ENCODE measurements around the gene ATG3.
"Not testable (repeated sequence)": the region's sequence is repeated elsewhere in the genome, so short reads cannot be mapped to it uniquely, and the experiment has no call there.

Gene ATG3

DNA sequence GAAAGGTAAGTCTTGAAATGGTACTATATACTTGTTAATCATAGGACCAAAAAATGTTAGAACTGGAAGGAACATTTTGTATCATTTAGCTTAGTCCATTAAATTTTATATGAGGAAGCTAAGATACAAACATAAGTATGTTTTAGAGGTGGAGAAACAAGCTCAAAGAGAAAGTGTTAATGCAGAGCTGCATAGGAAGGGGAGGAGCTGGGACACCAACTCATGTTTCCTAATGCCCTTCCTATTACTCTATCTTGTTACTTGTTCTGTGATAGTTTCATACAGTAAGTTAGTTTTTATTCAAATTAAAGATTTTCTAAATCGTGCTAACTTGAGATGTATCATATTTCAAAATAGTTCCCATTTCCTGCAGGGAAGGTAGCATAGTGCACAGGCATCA is 7.5 kb upstream of the ATG3 start:
- DNase-seq (ENCODE audit: low read depth, low spot score) = no peak
- H3K4me3 ChIP-seq (ENCODE audit: low read depth, low read length) = no peak overlapping the region
- CTCF ChIA-PET = interaction anchor here (2.9 to 3.3 kb wide), 2 partner anchors 9 to 13 kb away, joined by 14 to 17 read pairs; no protein-coding TSS in a partner anchor
- no peak for TF ChIP-seq CTCF (IDR thresholded peaks at IDR 0.05; ENCODE audit: insufficient read depth, low read length, missing control alignments)
- POLR2A ChIA-PET = no interaction called here

DNA sequence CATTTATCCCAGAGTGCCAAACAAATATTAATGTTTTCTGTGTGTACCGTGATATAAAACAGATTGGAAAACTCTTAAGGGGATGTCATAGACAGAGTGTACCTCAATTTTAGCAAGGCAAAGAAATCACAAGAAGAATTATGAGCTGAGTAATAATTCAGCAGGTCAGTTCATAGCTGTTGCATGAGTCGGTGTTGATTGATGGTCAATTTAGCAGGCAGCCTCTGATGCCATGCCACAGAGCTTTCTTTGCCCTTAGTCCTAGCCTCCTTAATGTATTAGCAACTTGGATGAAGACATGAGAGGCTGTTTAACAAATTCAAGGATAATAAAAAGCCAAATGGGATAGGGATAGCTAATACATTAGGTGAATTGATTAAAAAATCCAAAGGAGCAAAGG is 6.9 kb upstream of the ATG3 start:
- no peak for TF ChIP-seq CTCF (IDR thresholded peaks at IDR 0.05; ENCODE audit: insufficient read depth, low read length, missing control alignments)
- CTCF ChIA-PET = interaction anchor here (0.7 to 3.3 kb wide), 3 partner anchors 10 to 62 kb away, joined by 3 to 17 read pairs (median 14); no protein-coding TSS in a partner anchor
- DNase-seq (ENCODE audit: low read depth, low spot score) = no peak
- POLR2A ChIA-PET = no interaction called here
- H3K4me3 ChIP-seq (ENCODE audit: low read depth, low read length) = no peak overlapping the region

DNA sequence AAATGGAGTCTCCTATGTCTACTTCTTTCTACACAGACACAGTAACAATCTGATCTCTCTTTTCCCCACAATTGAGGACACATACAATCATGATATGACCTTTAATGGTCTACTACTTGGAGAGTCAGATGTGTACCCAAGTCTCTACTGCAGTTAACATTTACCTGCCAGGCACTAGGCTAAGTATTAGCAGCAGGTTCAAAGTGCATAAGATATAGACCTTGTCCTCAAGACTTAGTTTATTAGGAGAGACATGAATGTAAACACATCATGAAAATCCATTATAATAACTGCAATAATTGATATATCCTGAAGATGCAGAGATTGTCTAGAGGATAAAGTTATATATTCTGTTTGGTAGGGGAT is 3.2 kb upstream of the ATG3 start:
- ChIA-PET CTCF (no interaction called here), POLR2A (no interaction called here)
- DNase-seq (ENCODE audit: low read depth, low spot score) = no peak
- no peak overlapping the region for H3K4me3 ChIP-seq (ENCODE audit: low read depth, low read length)
- no peak for TF ChIP-seq CTCF (IDR thresholded peaks at IDR 0.05; ENCODE audit: insufficient read depth, low read length, missing control alignments)

DNA sequence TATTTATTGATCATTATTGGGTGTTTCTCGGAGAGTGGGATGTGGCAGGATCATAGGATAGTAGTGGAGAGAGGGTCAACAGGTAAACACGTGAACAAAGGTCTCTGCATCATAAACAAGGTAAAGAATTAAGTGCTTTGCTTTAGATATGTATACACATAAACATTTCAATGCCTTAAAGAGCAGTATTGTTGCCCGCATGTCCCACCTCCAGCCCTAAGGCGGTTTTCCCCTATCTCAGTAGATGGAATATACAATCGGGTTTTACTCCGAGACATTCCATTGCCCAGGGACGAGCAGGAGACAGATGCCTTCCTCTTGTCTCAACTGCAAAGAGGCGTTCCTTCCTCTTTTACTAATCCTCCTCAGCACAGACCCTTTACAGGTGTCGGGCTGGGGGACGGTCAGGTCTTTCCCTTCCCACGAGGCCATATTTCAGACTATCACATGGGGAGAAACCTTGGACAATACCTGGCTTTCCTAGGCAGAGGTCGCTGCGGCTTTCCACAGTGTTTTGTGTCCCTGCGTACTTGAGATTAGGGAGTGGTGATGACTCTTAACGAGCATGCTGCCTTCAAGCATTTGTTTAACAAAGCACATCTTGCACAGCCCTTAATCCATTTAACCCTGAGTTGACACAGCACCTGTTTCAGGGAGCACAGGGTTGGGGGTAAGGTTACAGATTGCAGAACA is 2.6 kb upstream of the ATG3 start:
- H3K4me3 ChIP-seq (ENCODE audit: low read depth, low read length); DNase-seq (ENCODE audit: low read depth, low spot score); POLR2A ChIA-PET: not testable (repeated sequence)
- CTCF ChIA-PET = interaction anchor here (1.5 kb wide), 1 partner anchor 13 kb away, joined by 3 read pairs; no protein-coding TSS in a partner anchor

- ChIA-PET POLR2A (interaction anchor here (0.7 to 1.1 kb wide), 2 partner anchors 120 to 253 kb away, joined by 3 read pairs; no protein-coding TSS in a partner anchor), CTCF (interaction anchor here (0.6 to 2.2 kb wide), 6 partner anchors 13 to 174 kb away, joined by 3 to 6 read pairs (median 4); no protein-coding TSS in a partner anchor)
- no peak for TF ChIP-seq CTCF (IDR thresholded peaks at IDR 0.05; ENCODE audit: insufficient read depth, low read length, missing control alignments)
- H3K4me3 ChIP-seq (ENCODE audit: low read depth, low read length) = peak overlapping the region; percentile 91
- DNase-seq (ENCODE audit: low read depth, low spot score) = no peak
These were observed 353 bp downstream of the ATG3 start for GRCh38 chr3:112561484-112561733.

GRCh38 chr3:112560721-112561483 is 860 bp downstream of the ATG3 start:
- CTCF ChIA-PET = interaction anchor here (0.5 to 2.2 kb wide), 5 partner anchors 13 to 1204 kb away, joined by 3 to 6 read pairs (median 3); no protein-coding TSS in a partner anchor
- DNase-seq (ENCODE audit: low read depth, low spot score) = peak; percentile 45
- TF ChIP-seq CTCF (IDR thresholded peaks at IDR 0.05; ENCODE audit: insufficient read depth, low read length, missing control alignments) = no peak
- POLR2A ChIA-PET = no interaction called here
- H3K4me3 ChIP-seq (ENCODE audit: low read depth, low read length) = peak overlapping the region; percentile 91

Data from AG04449 (cell line).